SK-N-MC (cell line): ENCODE data around the gene YJU2.
A peak's percentile ranks its signal among the peaks of the same experiment; 100 is the strongest.
"Not testable (repeated sequence)": the region's sequence is repeated elsewhere in the genome, so short reads cannot be mapped to it uniquely, and the experiment has no call there.

Experiments used
- DNase-seq: peaks from one replicate; pipeline ENCODE4 v3.0.0-alpha.2; 2011; ENCODE audit warnings: low read depth, low spot score
- H3K27ac ChIP-seq: fragments of 200-600 bp; sonication (generic); 2 replicates; pipeline ENCODE4 v1.5.1; 2016; ENCODE audit warnings: mixed run types
- H3K36me3 ChIP-seq: fragments of 200-600 bp; sonication (generic); 2 replicates; pipeline ENCODE4 v1.6.1; 2017; ENCODE audit warnings: antibody characterized with exemption, low read length, mixed read lengths; ENCODE audit not compliant: insufficient read depth
- H3K4me3 ChIP-seq: fragments of 200-600 bp; sonication (generic); 2 replicates; pipeline ENCODE4 v1.5.1; 2016
- H3K9ac ChIP-seq: fragments of 200-600 bp; sonication (generic); 2 replicates; pipeline ENCODE4 v1.8.0; 2017; ENCODE audit warnings: mixed run types, mixed read lengths; ENCODE audit not compliant: insufficient read length
- H3K9me3 ChIP-seq: fragments of 200-600 bp; sonication (generic); 2 replicates; pipeline ENCODE4 v1.6.1; 2017; ENCODE audit warnings: low read depth, mild to moderate bottlenecking, antibody characterized with exemption, low read length, moderate library complexity, mixed read lengths
- EZH2 ChIP-seq: fragments of 200-600 bp; sonication (generic); IDR thresholded peaks from one replicate; pipeline ENCODE4 v1.6.1; 2017; ENCODE audit warnings: antibody characterized with exemption
- FOXP2 ChIP-seq: optimal IDR thresholded peaks from 2 replicates; pipeline ENCODE3; 2011; ENCODE audit warnings: mild to moderate bottlenecking, moderate library complexity; ENCODE audit not compliant: insufficient read depth; ENCODE audit errors: extremely low read length, control extremely low read depth
- POLR2AphosphoS5 ChIP-seq: IDR thresholded peaks from 2 replicates; pipeline ENCODE4 v1.6.1; 2012; ENCODE audit warnings: mild to moderate bottlenecking, low read depth, low read length, borderline replicate concordance

Gene YJU2

GRCh38 chr19:4232614-4233281 is 14.1 kb upstream of the YJU2 start:
- no peak overlapping the region for H3K27ac ChIP-seq
- no peaks in the 10 kb centered on the region for H3K9me3 ChIP-seq
- no peak for DNase-seq
- H3K9ac ChIP-seq = no peak overlapping the region
- H3K36me3 ChIP-seq = no peaks in the 10 kb centered on the region
- TF ChIP-seq FOXP2 (no peak), EZH2 (no peak), POLR2AphosphoS5 (no peak)
- H3K4me3 ChIP-seq = no peak overlapping the region

- no peak for TF ChIP-seq POLR2AphosphoS5
- no peak for TF ChIP-seq EZH2
- no peak for TF ChIP-seq FOXP2
- Histone ChIP-seq H3K9me3 (no peaks in the 10 kb centered on the region), H3K36me3 (no peaks in the 10 kb centered on the region), H3K27ac (no peak overlapping the region), H3K9ac (no peak overlapping the region), H3K4me3 (no peak overlapping the region)
- DNase-seq = no peak
These were observed 13.5 kb upstream of the YJU2 start for GRCh38 chr19:4233282-4233853.

- Histone ChIP-seq H3K9ac (no peak overlapping the region), H3K4me3 (no peak overlapping the region), H3K9me3 (no peaks in the 10 kb centered on the region), H3K27ac (no peak overlapping the region), H3K36me3 (no peaks in the 10 kb centered on the region)
- TF ChIP-seq EZH2 = no peak
- no peak for TF ChIP-seq POLR2AphosphoS5
- TF ChIP-seq FOXP2 = no peak
- no peak for DNase-seq
These were observed 12.6 kb upstream of the YJU2 start for GRCh38 chr19:4234142-4234861.

DNA sequence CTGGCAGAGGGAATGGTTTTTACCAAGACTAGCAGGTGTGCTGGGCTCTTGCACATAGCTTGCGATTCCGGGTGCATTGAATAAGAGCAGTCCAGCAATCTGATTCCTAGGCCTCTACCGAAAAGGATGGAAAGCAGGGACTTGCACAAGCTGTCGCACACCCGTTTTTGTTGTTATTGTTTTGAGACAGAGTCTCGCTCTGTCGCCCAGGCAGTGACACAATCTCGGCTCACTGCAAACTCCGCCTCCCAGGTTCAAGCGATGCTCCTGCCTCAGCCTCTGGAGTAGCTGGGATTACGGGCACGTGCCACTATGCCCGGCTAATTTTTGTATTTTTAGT is 12.0 kb upstream of the YJU2 start:
- H3K4me3 ChIP-seq = no peak overlapping the region
- no peaks in the 10 kb centered on the region for H3K36me3 ChIP-seq
- no peak overlapping the region for H3K9ac ChIP-seq
- TF ChIP-seq FOXP2 = no peak
- no peak for TF ChIP-seq POLR2AphosphoS5
- no peak for TF ChIP-seq EZH2
- H3K9me3 ChIP-seq = no peaks in the 10 kb centered on the region
- DNase-seq = no peak
- H3K27ac ChIP-seq = no peak overlapping the region

DNA sequence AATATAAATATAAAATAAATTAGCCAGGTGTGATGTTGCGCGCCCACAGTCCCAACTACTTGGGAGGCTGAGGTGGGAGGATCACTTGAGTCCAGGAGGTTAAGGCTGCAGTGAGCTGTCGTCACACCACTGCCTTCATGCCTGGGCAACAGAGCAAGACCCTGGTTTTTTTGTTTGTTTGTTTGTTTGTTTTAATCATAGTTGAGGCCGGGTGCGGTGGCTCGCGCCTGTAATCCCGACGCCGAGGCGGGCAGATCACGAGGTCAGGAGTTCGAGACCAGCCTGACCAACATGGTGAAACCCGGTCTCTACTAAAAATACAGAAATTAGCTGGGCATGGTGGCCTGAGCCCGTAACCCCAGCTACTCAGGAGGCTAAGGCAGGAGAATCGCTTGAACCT is 9.4 kb upstream of the YJU2 start:
- not testable (repeated sequence) for H3K9me3 ChIP-seq, H3K36me3 ChIP-seq, DNase-seq, H3K9ac ChIP-seq, H3K4me3 ChIP-seq, H3K27ac ChIP-seq

DNA sequence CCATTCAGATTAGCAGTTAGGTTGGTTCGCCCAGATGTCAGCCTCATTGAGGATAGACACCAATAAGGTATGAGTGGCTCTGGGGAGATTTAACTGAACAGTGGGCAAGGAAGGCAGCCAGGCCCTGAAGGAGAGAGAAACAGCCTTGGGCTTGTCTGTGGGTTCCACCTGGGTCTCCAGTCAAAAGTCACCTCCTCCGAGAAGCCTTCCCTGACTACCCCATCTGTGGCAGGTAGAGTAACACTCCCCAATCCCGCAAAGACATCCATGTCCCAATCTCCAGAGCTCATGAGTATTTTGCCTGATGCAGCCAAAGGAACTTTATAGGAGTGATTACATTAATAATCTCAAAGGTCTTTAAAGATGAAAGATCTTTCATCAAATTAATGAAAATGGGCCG is 8.0 kb upstream of the YJU2 start:
- Histone ChIP-seq H3K9ac (no peak overlapping the region), H3K9me3 (no peaks in the 10 kb centered on the region), H3K4me3 (no peak overlapping the region), H3K27ac (no peak overlapping the region), H3K36me3 (no peaks in the 10 kb centered on the region)
- DNase-seq = no peak
- no peak for TF ChIP-seq FOXP2

GRCh38 chr19:4241824-4242430 is 5.0 kb upstream of the YJU2 start:
- H3K9ac ChIP-seq = no peak overlapping the region
- no peak overlapping the region for H3K27ac ChIP-seq

GRCh38 chr19:4245938-4246337 is 942 bp upstream of the YJU2 start:
- H3K4me3 ChIP-seq, H3K9me3 ChIP-seq, DNase-seq: not testable (repeated sequence)
- Histone ChIP-seq H3K27ac (peak overlapping the region; percentile 83; the same call in 1 of the 2 replicates), H3K9ac (peak overlapping the region; percentile 79), H3K36me3 (peaks cover 19% of the 10 kb centered on the region)

More at GRCh38 chr19:4241824-4242430, 5.0 kb upstream of the YJU2 start:
- Histone ChIP-seq H3K9me3 (no peaks in the 10 kb centered on the region), H3K36me3 (no peaks in the 10 kb centered on the region), H3K4me3 (no peak overlapping the region)
- no peak for TF ChIP-seq POLR2AphosphoS5
- no peak for TF ChIP-seq EZH2
- TF ChIP-seq FOXP2 = no peak
- DNase-seq = no peak

GRCh38 chr19:4256563-4256962 is 9.7 kb downstream of the YJU2 start:
- DNase-seq = no peak
- H3K36me3 ChIP-seq = peaks cover 48% of the 10 kb centered on the region
- H3K27ac ChIP-seq = no peak overlapping the region
- TF ChIP-seq EZH2 = no peak
- no peak for TF ChIP-seq POLR2AphosphoS5
- no peak for TF ChIP-seq FOXP2
- no peak overlapping the region for H3K4me3 ChIP-seq
- H3K9me3 ChIP-seq = no peaks in the 10 kb centered on the region
- H3K9ac ChIP-seq = no peak overlapping the region
